A549 (cell line): Measurements from ENCODE around the gene CXCR4. TPM values are rescaled to one million over a fixed set of nuclear protein-coding genes. Genes with fewer than 3 reads are reported as not detected.

Experiments used
- ATAC-seq, 2 experiments: fragments of 200-7000 bp in 1 of 2; fragments of >200 bp in 1 of 2; cut with Nextera tagmentation in 1 of 2; cut with Tn5 transposase in 1 of 2; 3 replicates each; pipeline versions ENCODE4 v1.8.0 to v1.9.1; 2018 to 2020; ENCODE audit warnings: mild to moderate bottlenecking in 1 of 2, moderate library complexity in 1 of 2
- CTCF ChIA-PET: fragments of 300-600 bp; sonication (Branson Sonifier 250); formaldehyde crosslinking; extraction: SDS; loops from one replicate; lab custom pipeline; 2021; ENCODE audit warnings: antibody characterized with exemption, inconsistent platforms; lab: Yijun Ruan, JAX
- POLR2A ChIA-PET: fragments of 350-600 bp; formaldehyde crosslinking; extraction: SDS; loops from one replicate; lab custom pipeline; 2021; ENCODE audit warnings: antibody characterized with exemption, inconsistent platforms; lab: Yijun Ruan, JAX
- DNase-seq, 2 experiments: peaks; one replicate each; pipeline versions ENCODE4 v3.0.0 to v3.0.0-alpha.2; 2011 to 2016; ENCODE audit warnings: low read depth in 1 of 2, low spot score in 1 of 2
- FAIRE-seq: peaks from 2 replicates; lab custom pipeline; 2011; peaks lifted over from hg19 to GRCh38; lab: Jason Lieb, UNC
- H3K27ac ChIP-seq, 2 experiments: fragments of >200 bp; sonication (Bioruptor Twin); formaldehyde crosslinking; 3 replicates each; pipeline ENCODE4 v1.5.1; 2016 to 2017
- H3K4me1 ChIP-seq: fragments of >200 bp; sonication (Bioruptor Twin); formaldehyde crosslinking; 3 replicates; pipeline ENCODE4 v1.6.1; 2016
- H3K4me2 ChIP-seq: fragments of >200 bp; sonication (Bioruptor Twin); formaldehyde crosslinking; 3 replicates; pipeline ENCODE4 v1.6.1; 2016
- H3K4me3 ChIP-seq: fragments of >200 bp; sonication (Bioruptor Twin); formaldehyde crosslinking; 3 replicates; pipeline ENCODE4 v1.5.1; 2016
- H3K9me3 ChIP-seq: fragments of >200 bp; sonication (Bioruptor Twin); formaldehyde crosslinking; 3 replicates; pipeline ENCODE4 v1.6.1; 2016
- FOSL2 ChIP-seq, 2 experiments: fragments of 450-650 bp in 1 of 2; fragments of >200 bp in 1 of 2; sonication (Bioruptor Twin) in 1 of 2; formaldehyde crosslinking; IDR thresholded peaks; 2 replicates each; pipeline versions ENCODE4 v1.5.0 to v1.6.1; 2016 to 2020; ENCODE audit warnings: mild to moderate bottlenecking in 1 of 2, moderate library complexity in 1 of 2
- HDAC2 ChIP-seq: fragments of 200-600 bp; sonication (generic); IDR thresholded peaks from 2 replicates; pipeline ENCODE4 v1.6.1; 2016
- HOXB13 ChIP-seq: fragments of 250-450 bp; sonication (Bioruptor Pico); IDR thresholded peaks from 2 replicates; pipeline ENCODE4 v1.5.0; 2020; ENCODE audit warnings: low read depth, mild to moderate bottlenecking, moderate library complexity
- POLR2AphosphoS2 ChIP-seq: conservative IDR thresholded peaks from 2 replicates; pipeline ENCODE4 v1.6.1; 2012; ENCODE audit warnings: low read length, improper control_type of control experiment, inconsistent platforms
- RNF2 ChIP-seq: fragments of 200-600 bp; sonication (generic); IDR thresholded peaks from 2 replicates; pipeline ENCODE4 v1.6.1; 2016; ENCODE audit warnings: low read depth, mild to moderate bottlenecking, antibody characterized with exemption, moderate library complexity, borderline replicate concordance
- SMC3 ChIP-seq: fragments of >200 bp; sonication (Bioruptor Twin); formaldehyde crosslinking; IDR thresholded peaks from 3 replicates; pipeline ENCODE4 v1.6.1; 2018; ENCODE audit warnings: inconsistent platforms
- WGBS: methylation state at CpG from one replicate; pipeline ENCODE4 v1.1.6; 2017; ENCODE audit errors: missing lambda C conversion rate; 5-methylcytosine and 5-hydroxymethylcytosine counted together
- polyA plus RNA-seq, 4 experiments: library from polyadenylated mRNA; depleted of rRNA in 3 of 4; stranded (reverse); fragments of >200 nt; fragmentation: RNase III in 1 of 4; extraction: RNeasy Plus Mini Kit Qiagen cat#74134 plus additional on column Dnase treatment in 1 of 4; gene quantifications; 2 replicates in 3 of 4; 3 replicates in 1 of 4; pipeline ENCODE4 v1.2.3, GENCODE V29; 2011 to 2017
- TF ChIP-seq, protein P1 (sequence below): IDR thresholded peaks from 2 replicates; pipeline ENCODE4 v1.6.1; 2012
- TF ChIP-seq, protein P2 (sequence below): IDR thresholded peaks from 2 replicates; pipeline ENCODE4 v1.6.1; 2012
- TF ChIP-seq, protein P3 (sequence below): fragments of 250-450 bp; sonication (Bioruptor Pico); IDR thresholded peaks from 2 replicates; pipeline ENCODE4 v1.5.0; 2020; ENCODE audit warnings: low read depth, mild to moderate bottlenecking, moderate library complexity
- TF ChIP-seq, protein P4 (sequence below): IDR thresholded peaks from 2 replicates; pipeline ENCODE4 v1.6.1; 2012; ENCODE audit warnings: low read depth, borderline replicate concordance
- TF ChIP-seq, protein P5 (sequence below): fragments of 150-350 bp; IDR thresholded peaks from 2 replicates; pipeline ENCODE4 v1.6.1; 2014; ENCODE audit warnings: low read depth, mild to moderate bottlenecking, low read length
- TF ChIP-seq, protein P6 (sequence below): fragments of 200-600 bp; sonication (generic); IDR thresholded peaks from 2 replicates; pipeline ENCODE4 v1.6.1; 2016; ENCODE audit warnings: antibody characterized with exemption, mild to moderate bottlenecking, moderate library complexity

CXCR4 gene
- polyA plus RNA-seq, 2 of the 4 experiments (the other 2 are of a cell fraction): 0.09 to 0.16 TPM

DNA sequence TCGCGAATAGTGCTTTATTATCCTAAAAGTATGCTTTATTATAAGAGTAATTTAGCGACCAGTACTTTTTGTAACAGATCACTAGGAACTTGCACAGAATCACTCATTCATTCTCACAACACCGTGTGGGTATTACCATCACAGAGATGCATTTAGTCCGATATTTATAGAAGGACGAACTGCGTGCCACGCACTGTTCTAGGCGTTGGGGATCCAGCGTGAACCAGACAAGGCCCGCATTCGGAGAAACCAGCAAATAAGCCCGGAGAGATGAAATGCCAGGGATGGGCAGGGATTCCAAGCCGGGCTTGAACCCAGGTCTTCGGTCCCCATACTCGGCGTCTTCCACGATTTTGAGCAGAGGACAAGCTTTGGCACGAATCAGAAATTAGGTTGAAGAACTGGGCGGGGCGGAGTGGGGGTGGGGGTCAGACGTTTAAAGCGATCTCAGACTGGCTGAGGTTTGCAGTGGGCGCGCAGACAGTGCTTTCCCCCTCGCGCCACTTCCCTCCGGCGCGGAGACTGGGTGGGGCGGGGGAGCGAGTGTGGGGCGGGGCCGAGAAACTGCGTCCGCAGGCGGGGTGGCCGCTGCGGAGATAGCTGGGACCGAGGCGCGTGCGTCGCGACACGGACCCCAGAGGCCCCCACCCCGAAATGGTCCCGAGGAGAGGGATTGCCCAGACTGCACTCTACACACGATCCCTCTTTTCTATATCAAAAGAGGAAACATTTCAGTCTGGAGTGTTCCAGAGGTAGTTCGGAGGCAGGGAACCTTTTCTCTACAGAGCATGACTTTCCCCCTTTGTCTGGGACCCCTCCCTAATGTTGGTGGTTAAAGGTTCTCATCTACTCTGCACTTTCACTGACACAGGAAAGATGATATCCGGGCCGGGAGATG is 1.1 kb upstream of the CXCR4 start:
- H3K4me1 ChIP-seq: peaks cover 22% of the 10 kb centered on the region
- no peak for DNase-seq
- FAIRE-seq: no peak
- 15% methylated on average over 31 of the region's 52 CpGs for WGBS
- no peaks in the 10 kb centered on the region for H3K9me3 ChIP-seq
- no peak overlapping the region for H3K27ac ChIP-seq
- no peak for ATAC-seq
- ChIA-PET CTCF (no interaction called here), POLR2A (no interaction called here)
- TF ChIP-seq, protein P1, sequence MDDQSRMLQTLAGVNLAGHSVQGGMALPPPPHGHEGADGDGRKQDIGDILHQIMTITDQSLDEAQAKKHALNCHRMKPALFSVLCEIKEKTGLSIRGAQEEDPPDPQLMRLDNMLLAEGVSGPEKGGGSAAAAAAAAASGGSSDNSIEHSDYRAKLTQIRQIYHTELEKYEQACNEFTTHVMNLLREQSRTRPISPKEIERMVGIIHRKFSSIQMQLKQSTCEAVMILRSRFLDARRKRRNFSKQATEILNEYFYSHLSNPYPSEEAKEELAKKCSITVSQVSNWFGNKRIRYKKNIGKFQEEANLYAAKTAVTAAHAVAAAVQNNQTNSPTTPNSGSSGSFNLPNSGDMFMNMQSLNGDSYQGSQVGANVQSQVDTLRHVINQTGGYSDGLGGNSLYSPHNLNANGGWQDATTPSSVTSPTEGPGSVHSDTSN: no peak
- TF ChIP-seq HDAC2 (no peak), FOSL2 (IDR thresholded peaks at IDR 0.05) (no peak), FOSL2 (CRISPR knock-in tag; IDR thresholded peaks at IDR 0.05) (no peak)
- TF ChIP-seq, protein P2, sequence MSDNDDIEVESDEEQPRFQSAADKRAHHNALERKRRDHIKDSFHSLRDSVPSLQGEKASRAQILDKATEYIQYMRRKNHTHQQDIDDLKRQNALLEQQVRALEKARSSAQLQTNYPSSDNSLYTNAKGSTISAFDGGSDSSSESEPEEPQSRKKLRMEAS: no peak
- TF ChIP-seq, protein P3, sequence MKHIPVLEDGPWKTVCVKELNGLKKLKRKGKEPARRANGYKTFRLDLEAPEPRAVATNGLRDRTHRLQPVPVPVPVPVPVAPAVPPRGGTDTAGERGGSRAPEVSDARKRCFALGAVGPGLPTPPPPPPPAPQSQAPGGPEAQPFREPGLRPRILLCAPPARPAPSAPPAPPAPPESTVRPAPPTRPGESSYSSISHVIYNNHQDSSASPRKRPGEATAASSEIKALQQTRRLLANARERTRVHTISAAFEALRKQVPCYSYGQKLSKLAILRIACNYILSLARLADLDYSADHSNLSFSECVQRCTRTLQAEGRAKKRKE (CRISPR knock-in tag): no peak
- peak overlapping the region; percentile 44 for H3K4me3 ChIP-seq
- H3K4me2 ChIP-seq: peak overlapping the region; percentile 92

DNA sequence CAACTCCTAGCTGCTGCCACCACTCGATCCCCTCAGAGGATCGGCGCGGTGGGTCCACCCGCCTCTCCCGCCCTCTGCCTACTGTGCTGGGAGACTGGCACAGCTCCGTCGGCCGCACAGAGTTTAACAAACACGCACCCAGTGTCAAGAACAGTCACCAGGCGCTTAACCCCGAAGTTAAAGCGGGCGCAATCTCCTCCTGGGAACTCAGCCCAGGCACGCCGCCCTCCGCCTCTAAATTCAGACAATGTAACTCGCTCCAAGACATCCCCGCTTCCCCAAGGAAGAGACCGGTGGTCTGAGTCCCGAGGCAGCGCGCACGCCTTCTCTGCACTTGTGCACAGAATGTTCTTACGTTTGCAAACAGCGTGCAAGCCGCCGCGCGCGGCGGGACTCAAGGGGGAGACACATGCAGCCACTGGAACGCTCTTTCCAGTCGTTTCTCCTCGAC is 533 bp downstream of the CXCR4 start:
- ATAC-seq (peak; percentile 64 to 70), FAIRE-seq (no peak), DNase-seq (peak; percentile 21 to 52)
- Histone ChIP-seq H3K4me2 (peak overlapping the region; percentile 92), H3K27ac (no peak overlapping the region), H3K4me3 (peak overlapping the region; percentile 44), H3K9me3 (no peaks in the 10 kb centered on the region), H3K4me1 (peaks cover 22% of the 10 kb centered on the region)
- 0% methylated on average over 12 of the region's 35 CpGs for WGBS
- CTCF ChIA-PET: interaction anchor here (0.5 kb wide), 1 partner anchor 1008 kb away, joined by 3 read pairs; no protein-coding TSS in a partner anchor
- TF ChIP-seq RNF2: 0 out of 2 replicates have a peak, but pooled peaks have one; percentile 60
- TF ChIP-seq, protein P4, sequence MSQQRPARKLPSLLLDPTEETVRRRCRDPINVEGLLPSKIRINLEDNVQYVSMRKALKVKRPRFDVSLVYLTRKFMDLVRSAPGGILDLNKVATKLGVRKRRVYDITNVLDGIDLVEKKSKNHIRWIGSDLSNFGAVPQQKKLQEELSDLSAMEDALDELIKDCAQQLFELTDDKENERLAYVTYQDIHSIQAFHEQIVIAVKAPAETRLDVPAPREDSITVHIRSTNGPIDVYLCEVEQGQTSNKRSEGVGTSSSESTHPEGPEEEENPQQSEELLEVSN: 0 out of 2 replicates have a peak, but pooled peaks have one; percentile 3
- 0 out of 2 replicates have a peak, but pooled peaks have one; percentile 43 for TF ChIP-seq HDAC2
- TF ChIP-seq, protein P5, sequence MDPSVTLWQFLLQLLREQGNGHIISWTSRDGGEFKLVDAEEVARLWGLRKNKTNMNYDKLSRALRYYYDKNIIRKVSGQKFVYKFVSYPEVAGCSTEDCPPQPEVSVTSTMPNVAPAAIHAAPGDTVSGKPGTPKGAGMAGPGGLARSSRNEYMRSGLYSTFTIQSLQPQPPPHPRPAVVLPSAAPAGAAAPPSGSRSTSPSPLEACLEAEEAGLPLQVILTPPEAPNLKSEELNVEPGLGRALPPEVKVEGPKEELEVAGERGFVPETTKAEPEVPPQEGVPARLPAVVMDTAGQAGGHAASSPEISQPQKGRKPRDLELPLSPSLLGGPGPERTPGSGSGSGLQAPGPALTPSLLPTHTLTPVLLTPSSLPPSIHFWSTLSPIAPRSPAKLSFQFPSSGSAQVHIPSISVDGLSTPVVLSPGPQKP: no peak
- TF ChIP-seq HOXB13: no peak
- TF ChIP-seq SMC3: 0 out of 3 replicates have a peak, but pooled peaks have one; percentile 17
- TF ChIP-seq POLR2AphosphoS2: no peak
- POLR2A ChIA-PET: interaction anchor here (0.6 kb wide), 1 partner anchor 106 kb away, joined by 4 read pairs; no protein-coding TSS in a partner anchor

DNA sequence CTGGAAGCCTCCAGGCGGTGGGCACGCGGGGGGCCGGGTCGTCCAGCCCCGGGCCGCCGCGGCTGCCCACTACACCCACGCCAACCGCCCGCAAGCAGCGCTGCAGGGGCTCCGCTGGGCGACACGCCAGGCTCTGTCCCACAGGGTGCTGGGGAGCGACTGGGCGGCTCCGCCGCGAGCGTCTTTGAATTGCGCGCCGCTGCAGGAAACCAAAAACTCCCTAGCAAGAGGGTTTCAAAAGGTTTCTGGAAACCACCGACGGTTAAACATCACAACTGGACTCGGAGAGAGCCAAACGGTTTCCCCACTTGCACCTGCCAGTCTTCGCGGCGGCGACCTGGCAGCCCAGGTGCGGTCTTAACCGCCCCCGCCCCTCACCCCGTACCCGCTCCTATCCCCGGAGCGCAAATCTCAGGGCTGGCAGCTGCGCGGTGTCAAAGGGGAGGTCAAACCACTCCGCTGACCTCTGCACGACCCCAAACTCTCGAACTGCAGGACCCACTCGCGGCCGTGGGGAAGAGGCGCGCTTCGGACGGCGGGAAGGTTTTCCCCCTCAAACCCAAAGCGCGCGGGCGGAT is 1.0 kb downstream of the CXCR4 start:
- ChIA-PET CTCF (interaction anchor here (0.5 kb wide), 1 partner anchor 1007 kb away, joined by 3 read pairs; no protein-coding TSS in a partner anchor), POLR2A (interaction anchor here (0.6 kb wide), 1 partner anchor 105 kb away, joined by 4 read pairs; no protein-coding TSS in a partner anchor)
- Histone ChIP-seq H3K9me3 (no peaks in the 10 kb centered on the region), H3K27ac (no peak overlapping the region), H3K4me3 (peak overlapping the region; percentile 44), H3K4me1 (peaks cover 22% of the 10 kb centered on the region), H3K4me2 (peak overlapping the region; percentile 92)
- TF ChIP-seq, protein P6, sequence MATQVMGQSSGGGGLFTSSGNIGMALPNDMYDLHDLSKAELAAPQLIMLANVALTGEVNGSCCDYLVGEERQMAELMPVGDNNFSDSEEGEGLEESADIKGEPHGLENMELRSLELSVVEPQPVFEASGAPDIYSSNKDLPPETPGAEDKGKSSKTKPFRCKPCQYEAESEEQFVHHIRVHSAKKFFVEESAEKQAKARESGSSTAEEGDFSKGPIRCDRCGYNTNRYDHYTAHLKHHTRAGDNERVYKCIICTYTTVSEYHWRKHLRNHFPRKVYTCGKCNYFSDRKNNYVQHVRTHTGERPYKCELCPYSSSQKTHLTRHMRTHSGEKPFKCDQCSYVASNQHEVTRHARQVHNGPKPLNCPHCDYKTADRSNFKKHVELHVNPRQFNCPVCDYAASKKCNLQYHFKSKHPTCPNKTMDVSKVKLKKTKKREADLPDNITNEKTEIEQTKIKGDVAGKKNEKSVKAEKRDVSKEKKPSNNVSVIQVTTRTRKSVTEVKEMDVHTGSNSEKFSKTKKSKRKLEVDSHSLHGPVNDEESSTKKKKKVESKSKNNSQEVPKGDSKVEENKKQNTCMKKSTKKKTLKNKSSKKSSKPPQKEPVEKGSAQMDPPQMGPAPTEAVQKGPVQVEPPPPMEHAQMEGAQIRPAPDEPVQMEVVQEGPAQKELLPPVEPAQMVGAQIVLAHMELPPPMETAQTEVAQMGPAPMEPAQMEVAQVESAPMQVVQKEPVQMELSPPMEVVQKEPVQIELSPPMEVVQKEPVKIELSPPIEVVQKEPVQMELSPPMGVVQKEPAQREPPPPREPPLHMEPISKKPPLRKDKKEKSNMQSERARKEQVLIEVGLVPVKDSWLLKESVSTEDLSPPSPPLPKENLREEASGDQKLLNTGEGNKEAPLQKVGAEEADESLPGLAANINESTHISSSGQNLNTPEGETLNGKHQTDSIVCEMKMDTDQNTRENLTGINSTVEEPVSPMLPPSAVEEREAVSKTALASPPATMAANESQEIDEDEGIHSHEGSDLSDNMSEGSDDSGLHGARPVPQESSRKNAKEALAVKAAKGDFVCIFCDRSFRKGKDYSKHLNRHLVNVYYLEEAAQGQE: no peak
- peak; percentile 46 to 60; a peak in 5 of 6 replicates for ATAC-seq
- no peak for FAIRE-seq
- peak in 1 of 2 experiments; percentile 9 for DNase-seq
- WGBS: 1% methylated on average over 15 of the region's 57 CpGs
